Stimulated activated CD8-positive, alpha-beta memory T cell treated with anti-CD3 and anti-CD28 coated beads, Interleukin-7, amount 100 ng/mL, for 48 hours (primary cell): ENCODE data around the gene LRRFIP1.
"Not testable (repeated sequence)": the region's sequence is repeated elsewhere in the genome, so short reads cannot be mapped to it uniquely, and the experiment has no call there.

Source experiments
- DNase-seq, 2 donors: peaks; one replicate each; pipeline ENCODE4 v3.0.0-alpha.2; 2020; ENCODE audit warnings: low read depth in 1 of 2; ENCODE audit errors: extremely low read depth in 1 of 2

Gene LRRFIP1

DNA sequence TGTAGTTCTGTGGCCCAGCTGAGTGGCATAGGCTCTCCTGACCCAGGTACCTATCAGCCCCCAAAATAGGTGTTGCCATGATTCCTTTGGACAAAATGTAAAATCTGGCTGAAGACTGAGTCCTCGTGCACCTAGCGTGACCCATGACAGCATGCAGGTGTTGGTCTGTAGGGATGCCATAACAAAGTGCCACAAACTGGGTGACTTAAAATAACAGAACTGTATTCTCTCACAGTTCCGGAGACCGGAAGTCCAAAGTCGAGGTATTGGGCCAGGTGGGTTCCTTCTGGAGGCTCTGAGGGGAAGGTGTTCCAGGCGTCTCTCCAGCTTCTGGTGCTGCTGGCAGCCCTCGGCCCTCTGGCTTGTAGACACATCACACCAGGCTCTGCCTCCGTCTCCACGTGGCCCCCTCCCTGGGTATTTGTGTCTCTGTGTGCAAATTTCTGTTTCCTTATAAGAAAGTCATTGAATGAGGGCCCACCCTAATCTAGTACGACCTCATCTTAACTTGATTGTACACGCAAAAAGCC is 34.5 kb downstream of the LRRFIP1 start:
- DNase-seq = no peak

DNA sequence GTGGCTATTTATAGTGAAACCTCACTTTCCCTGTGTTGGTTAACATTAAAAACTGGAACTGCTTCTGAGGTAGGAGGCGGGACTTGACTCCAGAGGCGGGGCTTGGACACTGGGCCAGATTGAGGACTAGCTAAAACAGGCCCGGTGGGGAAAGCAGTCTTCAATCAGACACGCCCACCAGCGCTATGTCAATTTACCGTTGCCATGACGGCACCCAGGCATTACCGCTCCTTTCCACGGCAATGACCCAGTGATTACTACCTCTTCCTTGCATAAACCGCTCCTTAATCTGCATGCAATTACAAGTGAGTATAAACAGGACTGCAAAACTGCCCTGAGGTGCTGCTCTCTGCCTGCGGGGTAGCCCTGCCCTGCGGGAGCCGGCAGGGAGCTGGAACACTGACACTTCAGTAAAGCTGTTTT is 35.3 kb downstream of the LRRFIP1 start:
- peak; percentile 22 to 44 for DNase-seq

DNA sequence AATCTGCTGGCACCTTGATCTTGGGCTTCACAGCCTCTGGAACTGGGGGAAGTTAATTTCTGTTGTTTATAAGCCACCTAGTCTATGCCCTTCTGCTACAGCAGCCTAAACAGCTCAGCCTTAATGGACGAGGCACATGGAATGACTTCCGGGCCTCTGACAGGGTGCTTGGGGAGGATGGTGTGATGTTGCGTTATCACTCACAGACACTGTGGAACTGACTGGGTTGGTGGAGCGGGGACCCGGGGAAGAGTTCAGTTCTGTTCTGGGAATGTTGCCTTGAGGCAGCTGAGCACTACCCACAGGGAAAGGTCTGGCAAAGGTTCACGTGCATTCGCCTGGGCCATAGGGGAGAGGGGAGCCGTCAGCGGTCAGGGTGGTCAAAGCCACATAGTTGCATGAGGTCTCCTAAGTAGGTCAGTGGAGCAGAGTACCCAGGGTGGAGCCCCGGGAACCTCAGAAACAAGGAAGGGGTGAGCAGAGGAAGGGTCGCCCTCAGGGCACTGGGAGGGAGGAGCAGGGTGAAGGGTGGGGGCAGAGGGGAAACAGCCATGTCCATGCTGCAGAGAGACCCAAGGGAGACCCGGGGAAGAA is 36.2 kb downstream of the LRRFIP1 start:
- no peak for DNase-seq

DNA sequence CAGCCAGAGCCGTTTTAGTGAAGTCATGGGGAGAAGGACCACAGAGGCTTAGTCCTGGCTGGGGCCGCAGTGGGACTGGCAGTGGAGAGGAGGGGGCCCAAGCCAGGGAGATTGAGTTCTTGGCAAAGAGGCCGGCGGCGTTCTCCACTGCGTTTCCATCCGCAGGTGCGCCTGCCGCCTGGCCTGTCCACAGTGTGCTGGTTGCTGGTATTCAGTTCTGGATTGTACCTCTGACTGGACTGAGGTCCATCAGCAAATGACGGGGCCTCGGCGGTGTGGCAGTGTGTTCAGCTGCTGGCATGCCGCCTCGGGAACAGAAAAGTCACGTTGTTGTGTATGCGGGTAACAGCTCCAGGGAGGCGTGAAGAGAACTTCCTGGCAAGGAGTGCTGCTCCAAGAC is 36.8 kb downstream of the LRRFIP1 start:
- DNase-seq = no peak

DNA sequence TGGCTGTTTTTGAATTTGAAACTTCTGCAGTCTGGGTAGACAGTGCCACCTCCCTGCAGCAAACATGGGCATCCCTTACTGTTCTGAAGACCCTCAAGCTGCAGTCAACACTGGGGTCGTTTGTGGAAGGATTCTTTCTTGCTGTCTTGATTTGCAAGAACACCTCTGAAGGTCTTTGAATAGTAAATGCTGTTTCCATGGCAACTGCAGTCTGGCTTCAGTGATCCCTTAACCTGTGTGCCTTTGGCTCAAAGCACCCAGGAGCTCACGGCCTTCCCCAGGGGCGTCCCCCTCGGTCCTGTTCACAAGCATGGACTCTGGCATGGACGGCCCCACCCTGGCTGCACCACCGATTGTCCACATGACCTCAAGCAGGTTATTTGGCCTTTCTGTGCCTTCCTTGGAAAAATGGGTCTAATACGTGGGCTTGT is 38.3 kb downstream of the LRRFIP1 start:
- no peak for DNase-seq

DNA sequence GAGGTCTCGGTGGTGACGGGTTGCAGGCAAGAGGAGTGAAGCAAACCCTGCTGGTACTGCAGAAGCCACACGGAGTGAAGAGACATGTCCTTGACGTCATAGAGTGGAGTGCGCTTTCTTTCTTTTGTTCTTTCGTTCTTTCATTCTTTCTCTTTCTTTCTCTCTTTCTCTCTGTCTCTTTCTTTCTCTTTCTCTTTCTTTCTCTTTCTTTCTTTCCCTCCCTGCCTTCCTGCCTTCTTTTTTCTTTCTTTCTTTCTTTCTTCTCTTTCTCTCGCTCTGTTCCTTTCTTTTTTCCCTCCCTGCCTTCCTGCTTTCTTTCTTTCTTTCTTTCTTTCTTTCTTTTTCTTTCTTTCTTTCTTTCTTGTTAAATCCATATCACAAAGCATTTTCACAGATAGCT is 39.2 kb downstream of the LRRFIP1 start:
- no peak for DNase-seq

DNA sequence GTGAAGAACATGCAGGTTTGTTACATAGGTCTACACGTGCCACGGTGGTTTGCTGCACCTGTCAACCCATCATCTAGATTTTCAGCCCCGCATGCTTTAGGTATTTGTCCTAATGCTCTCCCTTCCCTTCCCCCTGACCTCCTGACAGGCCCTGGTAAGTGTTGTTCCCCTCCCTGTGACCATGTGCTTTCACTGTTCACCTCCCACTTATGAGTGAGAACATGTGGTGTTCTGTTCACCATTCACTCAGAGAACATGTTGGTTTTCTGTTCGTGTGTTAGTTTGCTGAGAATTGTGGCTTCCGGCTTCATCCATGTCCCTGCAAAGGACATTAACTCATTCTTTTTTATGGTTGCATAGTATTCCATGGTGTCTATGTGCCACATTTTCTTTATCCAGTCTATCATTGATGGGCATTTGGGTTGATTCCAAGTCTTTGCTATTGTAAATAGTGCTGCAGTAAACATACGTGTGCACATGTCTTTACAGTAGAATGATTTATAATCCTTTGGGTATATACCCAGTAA is 39.7 kb downstream of the LRRFIP1 start:
- DNase-seq = not testable (repeated sequence)

DNA sequence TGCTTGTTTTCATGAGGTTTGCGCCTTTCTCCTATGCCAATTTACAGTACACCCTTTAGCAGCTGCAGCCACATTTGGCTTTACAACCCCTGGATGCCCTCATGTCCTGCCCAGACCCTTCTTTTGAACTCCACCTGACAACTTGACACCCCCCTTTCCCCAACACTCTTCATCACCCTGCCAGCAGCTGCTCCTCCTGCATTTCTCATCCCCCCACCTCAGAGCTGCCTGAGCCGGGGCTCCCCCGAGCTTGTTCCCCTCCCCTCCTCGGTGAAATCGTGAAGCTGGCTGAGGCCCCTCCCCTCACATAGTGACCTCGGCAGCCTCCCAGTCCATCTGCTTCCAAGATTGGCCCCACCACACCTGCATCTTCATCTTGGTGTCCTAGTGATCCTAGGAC is 40.5 kb downstream of the LRRFIP1 start:
- DNase-seq = no peak

DNA sequence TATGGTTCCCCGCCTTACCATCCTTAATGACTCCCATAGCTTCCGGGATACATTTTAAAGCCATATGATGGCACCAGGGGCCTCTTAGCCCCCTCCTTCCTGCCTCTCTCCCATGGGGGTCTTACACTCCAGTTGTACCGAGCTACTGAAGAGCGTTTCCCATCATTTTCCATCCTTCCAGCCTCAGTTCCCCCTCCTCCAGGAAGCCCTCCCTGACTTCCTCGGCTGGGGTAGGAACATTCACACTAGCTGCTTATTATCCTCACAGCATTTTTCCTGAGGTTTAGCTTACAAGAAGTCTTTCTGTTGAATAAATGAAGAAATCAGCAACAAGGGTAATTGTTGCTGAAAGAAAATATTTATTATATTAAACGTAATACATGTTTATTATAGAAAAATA is 41.1 kb downstream of the LRRFIP1 start:
- DNase-seq = no peak

DNA sequence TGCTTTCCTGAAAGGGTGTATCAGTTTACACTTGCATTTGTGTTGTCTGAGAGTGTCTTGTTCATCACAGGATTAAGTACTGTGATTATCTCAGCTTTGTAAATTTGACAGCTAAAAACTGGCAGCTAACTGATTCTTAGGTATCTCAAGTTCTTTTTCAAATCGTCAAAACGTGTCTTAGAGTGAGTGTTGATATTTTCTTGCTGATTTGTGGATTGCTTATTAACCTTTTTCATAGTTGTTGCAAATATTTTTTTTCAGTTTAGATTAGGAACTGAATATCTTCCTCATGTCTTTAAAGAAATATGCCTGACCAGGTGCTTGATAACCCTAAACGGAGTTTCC is 41.9 kb downstream of the LRRFIP1 start:
- DNase-seq = no peak

DNA sequence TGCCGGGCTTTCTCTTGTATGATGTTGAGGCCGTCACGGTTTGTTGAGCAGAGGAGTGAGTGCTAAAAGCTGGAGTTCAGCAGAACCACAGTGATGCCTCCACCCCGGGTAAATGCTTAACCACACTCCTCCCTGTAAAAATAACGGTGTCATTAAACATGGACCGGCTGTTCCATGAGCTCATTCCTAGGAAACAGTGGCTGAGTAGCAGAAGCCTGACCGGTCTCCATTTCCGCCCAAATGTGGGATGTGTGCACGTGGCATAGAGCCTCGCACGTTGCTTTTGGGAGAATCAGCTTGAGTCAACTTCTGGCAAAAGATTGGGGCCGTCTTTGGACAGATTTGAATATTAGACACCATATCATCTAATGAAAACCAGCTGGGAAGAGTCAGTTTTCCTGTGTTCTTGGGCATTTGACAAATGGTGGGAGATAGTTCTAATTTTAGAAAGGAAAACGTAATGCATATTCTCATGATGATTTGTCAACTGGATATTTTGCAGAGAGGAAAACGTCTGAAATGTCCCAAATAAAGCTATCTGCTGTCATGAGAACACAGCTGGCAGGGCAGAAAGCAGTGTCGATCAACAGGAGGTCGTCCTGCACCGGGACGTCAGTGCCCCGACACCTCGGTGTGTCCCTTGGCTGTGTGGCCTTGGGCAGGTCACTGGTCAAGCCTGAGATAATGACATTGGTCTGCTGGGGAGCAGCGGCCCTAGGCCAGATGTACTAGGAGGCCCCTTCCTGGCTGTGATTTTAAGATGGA is 42.4 kb downstream of the LRRFIP1 start:
- no peak for DNase-seq

DNA sequence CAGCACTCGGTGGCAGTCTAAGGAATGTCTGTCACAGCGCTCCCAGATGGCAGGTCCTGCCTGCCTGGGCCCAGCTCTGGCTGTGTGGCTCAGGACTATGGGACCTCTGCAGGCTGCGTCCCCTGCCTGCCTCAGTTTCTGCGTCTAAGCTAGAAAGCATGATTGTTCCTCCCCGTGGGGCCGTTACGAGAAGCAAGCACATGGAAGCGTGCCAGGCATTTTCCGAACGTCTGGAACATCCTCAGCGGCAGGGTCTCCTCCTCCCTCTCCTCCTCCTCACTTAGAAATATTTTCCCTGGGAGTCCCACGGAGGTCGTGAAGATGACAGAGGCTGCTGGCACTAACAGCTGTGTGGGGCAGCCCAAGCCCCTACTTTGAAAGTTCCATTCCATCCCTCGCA is 43.3 kb downstream of the LRRFIP1 start:
- DNase-seq = no peak

DNA sequence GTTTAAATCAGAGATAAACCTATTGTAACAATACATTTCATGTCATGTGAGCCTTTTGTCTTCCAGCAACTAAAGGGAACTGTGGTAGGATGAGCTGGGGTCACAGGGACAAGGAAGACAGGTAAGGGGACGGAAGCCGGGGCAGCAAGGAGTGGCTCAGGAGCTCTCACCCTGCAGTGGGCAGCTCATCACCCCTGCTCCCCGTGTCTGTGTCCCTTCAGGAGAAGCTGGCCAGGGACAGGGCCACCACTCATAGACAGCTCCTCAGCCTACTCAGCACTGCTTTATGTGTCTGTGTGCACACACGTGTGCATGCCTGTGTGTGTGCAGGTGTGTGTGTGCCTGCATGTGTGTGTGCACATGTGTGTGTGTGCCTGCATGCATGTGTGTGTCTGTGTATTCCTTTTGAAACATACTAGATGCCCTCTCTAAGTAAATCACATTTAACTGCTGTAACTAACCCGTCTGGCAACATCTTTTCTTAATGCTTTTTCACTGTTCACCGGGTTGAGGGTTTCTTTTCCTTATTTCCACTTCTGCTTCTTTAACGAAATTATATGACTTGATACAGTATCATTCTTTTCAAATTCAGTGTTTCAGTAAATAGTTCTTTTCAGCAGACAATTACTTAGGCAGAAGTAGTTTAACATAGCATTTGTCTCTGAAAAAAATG is 44.2 kb downstream of the LRRFIP1 start:
- DNase-seq = no peak

DNA sequence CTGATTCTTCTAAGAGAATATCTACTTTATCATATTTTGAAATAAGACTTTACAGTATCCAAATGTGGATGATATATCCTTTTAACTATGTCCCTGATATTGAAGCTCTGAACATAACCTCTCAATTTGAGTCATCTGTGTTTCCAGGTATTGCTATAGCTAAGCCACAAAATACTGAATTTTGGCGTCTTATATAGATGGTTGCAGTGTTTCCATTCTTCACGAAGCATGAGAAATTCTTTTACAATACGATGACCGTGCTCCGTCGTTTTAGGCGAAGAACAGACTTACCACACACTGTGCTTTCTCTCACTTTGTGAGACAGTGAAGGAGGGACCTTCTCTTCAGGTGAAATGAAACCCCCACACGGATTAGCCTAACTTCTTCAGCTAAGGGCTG is 45.3 kb downstream of the LRRFIP1 start:
- DNase-seq = no peak

DNA sequence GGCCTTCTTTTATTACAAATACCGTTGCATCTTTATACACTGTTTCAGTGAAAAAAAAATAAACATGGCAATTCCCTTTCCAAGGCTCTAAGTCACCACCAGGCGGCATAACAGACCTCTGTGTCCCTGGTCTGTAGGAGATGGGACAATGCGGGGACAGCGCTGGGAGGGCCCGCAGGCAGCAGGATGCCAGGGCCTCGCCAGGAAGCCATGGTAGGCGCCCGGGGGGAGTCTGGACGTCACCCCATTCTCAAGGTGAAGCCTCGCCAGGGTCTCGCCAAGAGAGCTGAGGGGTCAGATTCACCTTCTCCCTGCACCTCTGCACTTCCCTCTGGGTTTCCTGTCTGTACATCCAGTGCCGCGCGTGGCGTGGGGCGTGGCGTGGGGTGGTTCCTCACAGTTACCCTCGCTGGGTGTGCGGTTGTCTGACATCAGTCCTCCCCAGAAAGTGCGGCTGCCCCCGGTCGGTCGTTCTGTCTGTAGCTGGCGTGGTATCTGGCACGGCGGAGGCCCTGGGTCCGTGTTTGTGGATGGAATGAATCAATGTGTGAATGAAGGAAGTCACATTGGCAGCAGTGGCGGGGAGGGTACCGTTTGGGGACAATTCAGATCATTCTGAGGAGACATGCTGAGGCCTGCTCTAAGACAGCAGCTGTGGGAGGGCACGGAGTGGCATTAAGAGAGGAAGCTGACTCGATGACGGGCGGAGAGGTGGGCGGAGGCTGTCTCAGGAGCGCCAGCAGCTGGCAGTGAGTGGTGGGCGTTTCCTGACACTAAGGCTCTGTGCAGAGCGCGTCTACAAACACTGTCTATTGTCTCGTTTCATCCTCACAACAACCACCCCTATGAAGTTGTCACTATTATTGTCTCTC is 46.0 kb downstream of the LRRFIP1 start:
- DNase-seq = peak; percentile 68 to 92

DNA sequence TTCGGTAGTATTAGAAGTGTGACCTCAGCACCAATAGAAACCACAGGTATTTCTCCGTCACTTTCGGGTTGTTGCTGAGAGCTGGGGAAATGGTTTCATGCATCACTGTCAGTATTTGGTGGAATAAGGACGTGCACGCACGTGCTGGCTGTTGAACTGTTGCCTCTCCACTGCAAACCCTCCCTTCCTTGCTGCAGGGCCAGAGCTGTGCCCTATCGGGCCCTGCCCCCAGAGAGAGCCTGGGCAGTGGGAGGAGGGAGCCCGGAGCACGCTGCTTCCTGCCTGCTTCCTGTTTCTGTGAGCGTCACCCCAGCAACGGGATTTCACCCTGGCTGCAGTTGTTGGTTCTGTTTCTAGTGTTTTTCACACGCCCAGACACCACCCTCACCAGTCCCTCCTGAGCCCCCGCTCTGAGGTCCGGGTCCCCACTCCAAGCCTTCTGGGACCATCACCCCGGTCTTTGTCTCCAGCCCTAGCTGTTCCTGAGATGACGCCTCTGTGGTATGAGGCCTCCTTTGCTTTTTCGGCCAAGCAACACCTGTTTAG is 47.4 kb downstream of the LRRFIP1 start:
- DNase-seq = peak; percentile 58 to 69

DNA sequence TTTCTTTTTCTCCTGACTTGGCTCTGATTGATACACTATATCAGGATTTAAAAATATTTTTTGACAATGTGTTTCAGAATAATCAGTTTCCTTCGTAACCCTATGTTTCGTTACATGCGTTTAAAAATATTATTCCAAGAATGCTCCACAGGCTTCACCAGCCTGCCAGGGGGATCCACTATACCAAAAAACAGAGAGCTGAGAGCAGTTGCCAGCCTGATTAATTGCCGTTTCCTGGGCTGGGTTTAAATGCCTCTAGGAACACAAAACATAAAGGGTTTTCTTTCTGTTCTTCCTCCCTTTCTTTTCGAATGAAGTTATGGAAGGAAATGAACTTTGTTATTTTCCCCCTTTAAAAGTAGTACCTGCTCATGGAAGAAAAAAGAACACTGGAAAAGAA is 47.9 kb downstream of the LRRFIP1 start:
- no peak for DNase-seq

DNA sequence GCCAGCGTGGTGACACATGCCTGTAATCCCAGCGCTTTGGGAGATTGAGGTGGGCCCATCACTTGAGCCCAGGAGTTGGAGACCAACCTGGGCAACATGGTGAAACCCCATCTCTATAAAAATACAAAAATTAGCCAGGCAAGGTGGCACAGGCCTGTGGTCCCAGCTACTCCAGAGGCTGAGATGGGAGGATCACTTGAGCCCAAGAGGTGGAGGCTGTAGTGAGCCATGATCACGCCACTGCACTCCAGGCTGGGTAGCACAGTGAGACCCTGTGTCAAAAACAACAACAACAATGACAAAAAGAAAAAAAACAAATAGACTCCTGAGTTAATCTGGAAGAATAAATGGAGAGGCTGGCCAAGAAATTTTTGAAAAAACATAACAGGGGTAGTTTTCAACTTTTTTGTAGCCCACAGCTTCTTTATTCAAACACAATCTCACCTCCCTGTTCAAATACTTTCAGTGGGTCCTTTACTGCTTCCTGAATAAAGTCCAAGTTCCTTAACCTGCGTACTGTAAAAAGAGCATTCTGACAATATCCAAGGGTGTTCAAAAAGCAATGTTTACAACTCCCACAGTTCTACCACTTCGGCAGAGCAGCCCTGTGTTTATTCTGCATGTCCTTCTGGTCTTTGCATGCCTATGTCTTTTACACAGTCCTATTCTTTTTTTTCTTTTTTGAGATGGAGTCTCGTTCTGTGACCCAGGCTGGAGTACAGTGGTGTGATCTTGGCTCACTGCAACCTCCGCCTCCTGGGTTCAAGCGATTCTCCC is 53.5 kb downstream of the LRRFIP1 start:
- DNase-seq = no peak

DNA sequence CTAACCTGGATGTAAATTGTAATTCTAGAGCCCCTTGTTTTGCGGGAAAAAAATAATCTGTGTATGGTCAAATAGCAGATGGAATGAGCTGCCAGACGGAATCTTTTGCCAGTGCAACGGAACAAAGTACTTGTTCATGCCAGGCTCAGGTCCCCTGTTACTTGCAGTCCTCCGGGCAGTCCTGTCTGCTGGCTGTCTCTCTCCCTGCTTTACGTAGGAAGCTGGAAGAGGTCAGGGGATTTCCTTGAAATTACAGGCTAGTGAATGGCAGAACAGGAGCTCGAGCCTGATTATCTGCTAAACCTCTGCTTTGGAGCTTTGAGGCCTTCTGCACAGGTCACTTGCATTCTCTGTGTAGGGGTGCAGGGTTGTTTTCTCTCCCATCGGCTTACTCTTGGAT is 54.8 kb downstream of the LRRFIP1 start:
- no peak for DNase-seq
